HL-60/S4 treated with phorbol 12-myristate 13-acetate at 8.2 ng/mL for 4 days and 3 days (cell line): ENCODE measurements around the gene HEXIM2.
"Not testable (repeated sequence)": the region's sequence is repeated elsewhere in the genome, so short reads cannot be mapped to it uniquely, and the experiment has no call there.

Experiments used
- in situ Hi-C: fragments of 300-500 bp; cut with MboI; formaldehyde crosslinking; loops from 2 replicates; pipeline ENCODE4 v1.15.0; 2022; ENCODE audit warnings: low sequenced_read_pairs

The HEXIM2 gene, protein sequence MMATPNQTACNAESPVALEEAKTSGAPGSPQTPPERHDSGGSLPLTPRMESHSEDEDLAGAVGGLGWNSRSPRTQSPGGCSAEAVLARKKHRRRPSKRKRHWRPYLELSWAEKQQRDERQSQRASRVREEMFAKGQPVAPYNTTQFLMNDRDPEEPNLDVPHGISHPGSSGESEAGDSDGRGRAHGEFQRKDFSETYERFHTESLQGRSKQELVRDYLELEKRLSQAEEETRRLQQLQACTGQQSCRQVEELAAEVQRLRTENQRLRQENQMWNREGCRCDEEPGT

DNA sequence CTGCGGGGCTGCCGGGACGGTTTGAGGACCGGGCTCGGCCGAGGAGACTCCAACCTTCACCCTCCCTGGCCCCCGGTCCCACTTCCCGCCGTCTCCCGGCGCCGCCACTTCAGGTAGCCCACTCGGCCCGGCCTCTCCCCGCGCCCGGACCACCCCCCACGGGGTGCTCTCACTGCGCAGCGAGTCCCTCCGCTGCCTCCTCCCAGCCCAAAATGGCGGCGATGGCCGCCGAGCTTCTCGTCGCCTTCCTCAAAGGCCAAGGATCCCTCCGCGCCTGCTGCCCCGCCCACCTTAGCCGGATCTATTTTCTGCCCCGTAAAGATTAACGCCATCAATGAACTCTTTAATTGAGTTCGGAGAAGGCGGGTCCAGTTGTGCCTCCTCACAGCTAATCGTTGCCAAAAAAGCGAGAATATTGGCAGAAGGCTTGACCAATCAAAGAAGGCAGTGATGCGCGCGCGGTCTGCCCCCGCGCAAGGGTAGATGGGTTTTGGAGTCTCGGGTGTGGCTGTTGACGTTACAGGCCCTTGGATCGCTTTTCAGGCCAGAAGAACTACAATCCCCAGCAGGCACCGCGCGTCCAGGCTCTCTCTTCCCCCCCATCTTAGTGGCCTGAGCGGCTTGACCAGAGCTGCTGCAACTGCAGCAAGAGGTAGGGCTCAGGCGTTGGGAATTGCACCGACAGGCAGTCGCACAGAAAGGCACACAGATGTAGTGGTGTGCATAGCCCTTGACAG lies at the start of gene HEXIM2:
Gene HEXIM2 (plus strand): TSS at position 588 of the 737 bp plus-strand sequence. CDS start 919 bp downstream, outside the sequence.
- in situ Hi-C loops, result no loop called here

DNA sequence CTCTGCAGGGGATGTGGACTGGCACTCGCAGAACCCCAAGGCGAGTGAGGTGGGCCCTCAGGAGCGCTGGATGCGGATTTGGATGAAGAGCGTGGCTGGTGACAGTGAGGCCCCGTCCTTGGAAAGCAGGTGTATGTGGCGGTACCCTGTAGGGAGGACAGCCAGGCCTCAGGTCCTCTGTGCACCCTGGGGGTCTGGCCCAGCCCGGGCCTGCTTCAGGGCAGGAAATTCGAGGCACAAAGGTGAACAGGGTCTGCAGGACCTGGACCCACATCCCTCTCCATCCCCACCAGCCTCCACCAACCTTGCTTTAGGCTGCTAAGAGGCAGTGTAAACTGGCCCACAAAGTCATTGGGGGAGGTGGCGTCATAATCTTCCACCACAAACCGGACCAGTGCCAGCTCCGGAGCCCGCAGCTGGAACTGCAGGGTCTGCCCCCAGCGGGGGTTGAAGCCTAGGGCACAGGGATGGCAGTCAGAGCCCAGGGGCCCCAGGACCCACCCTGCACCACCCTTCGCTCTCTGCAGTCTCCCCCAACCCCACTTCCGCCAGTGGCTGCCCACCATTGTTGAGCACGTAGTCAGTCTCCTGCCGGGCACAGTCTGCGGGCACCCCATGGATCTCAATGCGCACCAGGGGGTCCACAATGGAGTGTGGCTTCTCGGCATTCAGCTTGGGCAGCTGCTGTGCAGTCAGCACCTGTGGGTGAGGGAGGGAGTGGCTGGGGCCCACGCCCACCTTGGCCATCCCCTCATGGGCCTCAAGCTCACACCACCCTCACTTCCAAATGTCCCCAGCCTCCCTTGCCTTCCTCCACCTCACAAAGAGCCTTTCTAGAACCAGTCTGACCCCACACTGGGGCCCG lies 48.9 kb upstream of the HEXIM2 start:
- in situ Hi-C loops, result no loop called here

DNA sequence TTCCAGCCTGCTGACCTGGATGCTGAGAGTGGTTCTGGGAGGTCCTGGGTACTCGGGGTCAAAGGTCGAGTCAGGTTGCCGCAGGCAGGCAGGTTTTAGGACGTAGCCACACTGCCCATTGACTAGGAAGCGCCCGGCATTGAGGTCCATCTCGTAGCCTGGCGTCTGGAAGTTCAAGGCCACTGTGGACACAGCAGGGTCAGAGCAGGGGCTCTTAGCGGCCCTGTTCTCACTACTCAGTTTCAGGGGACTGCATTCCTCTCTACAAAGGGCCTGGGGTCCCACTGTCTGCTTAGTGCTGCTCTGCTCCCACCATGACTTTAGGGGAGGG lies 48.3 kb upstream of the HEXIM2 start:
- in situ Hi-C loops, result no loop called here

DNA sequence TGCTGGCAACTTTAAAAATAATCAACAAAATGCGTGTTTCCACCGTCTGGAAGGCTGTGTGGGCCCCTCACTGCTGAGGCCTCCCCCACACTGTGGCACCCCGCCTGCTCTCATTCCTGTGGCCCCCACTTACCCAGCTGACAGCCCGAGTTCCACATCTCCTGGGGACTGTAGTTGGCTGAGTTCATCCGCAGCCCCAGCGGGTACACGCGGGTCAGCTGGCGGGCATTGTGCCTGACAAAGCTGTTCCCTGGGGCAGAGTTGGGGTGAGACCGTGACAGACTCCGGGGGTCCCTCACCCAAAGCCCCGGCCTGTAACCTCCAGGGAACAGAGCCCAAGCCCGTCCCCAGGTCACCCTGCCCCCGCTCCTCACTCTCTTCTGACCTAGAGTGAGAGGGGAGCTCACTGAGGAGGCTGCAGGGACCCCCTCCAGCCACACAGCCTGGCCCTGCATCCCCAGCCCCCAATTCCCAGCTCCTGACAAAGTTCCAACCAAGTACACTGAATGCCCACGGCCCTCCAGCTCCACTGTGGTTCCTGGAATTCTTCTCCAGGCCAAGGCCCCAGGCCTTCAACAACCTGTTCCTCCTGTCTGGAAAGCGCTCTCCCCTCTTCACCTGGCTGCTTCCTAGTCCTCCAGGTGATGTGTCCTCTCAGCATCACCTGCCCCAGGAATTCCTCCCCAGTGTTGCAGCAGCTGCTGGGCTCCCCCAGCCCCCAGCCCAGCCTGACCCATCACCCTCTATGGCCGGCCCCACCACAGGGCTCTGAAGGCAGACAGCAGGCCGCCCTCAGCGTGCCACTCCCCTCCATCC lies 47.4 kb upstream of the HEXIM2 start:
- in situ Hi-C loops, result no loop called here

DNA sequence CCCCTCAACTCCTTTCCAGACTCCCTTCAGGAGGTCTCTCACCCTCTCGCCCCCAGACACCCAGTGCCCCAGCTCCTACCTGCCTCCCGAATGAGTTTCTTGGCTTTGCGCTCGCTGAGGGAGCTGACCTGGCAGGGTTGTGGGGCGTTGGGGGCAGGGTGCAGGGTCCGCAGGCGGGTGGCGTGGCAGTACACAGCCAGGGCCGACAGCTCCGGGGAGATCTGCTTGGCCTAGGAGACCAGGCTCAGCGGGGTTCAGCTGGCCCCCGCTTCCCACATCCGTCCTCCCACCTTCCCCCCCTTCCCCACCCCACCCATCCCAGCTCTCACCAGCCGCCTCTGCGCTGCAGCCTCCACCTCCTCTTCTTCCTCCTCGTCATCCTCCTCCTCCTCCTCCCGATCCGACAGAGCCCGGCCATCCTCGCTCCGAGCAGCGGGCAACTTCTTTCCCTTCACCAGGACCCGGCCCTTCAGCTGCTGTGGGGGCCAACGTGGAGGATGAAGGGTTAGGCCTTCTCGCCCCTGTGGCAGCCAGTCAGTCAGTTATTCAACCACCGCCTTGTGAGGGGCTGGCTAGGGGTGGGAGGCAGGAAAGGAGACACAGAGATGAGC lies 46.6 kb upstream of the HEXIM2 start:
- in situ Hi-C loops, result no loop called here

DNA sequence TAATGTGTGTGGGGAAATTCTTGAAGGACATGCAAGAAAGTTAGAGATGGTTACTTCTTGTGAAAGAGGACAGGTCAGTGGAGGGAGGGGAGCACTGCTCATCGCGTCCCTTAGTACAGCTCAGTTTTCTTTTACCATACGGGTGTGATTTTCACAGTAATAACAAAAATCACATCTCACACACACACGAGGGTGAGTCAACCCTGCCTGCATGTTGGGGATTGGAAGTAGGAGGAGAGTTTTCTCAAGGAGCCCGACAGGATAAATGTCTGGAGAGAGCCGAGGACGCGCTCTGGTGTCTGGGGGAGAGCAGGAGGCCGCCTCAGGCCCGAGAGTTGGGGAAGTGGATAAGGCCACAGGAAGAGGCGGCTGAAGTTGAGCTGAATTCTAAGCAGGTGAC lies 45.8 kb upstream of the HEXIM2 start:
- in situ Hi-C loops, result no loop called here

DNA sequence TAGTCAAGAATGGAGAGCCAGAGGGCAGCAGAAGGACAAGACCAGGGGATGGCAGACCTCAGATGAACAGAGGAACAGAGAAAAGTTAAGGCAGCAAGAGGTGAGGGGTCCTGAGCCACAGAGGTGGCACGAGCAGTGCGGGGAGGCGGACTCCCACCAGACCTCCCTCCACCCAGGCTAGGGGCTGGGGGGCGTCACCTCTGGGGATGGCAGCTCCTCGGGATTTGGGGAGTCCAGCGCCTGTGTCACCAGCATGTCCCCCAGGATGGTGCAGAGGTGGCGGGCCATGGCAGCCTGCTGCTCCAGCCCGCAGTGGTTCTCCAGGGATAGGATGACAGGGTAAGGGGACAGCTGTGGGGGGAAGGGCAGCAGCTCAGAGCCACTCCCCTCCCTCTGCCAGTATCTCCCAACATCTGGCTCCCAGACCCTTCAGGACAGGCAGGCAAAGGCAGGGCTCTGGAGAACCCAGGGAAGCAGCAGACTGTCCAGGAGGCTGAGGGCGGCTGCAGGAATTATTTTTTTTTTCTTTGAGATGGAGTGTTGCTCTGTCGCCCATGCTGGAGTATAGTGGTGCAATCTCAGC lies 45.1 kb upstream of the HEXIM2 start:
- in situ Hi-C loops, result no loop called here

DNA sequence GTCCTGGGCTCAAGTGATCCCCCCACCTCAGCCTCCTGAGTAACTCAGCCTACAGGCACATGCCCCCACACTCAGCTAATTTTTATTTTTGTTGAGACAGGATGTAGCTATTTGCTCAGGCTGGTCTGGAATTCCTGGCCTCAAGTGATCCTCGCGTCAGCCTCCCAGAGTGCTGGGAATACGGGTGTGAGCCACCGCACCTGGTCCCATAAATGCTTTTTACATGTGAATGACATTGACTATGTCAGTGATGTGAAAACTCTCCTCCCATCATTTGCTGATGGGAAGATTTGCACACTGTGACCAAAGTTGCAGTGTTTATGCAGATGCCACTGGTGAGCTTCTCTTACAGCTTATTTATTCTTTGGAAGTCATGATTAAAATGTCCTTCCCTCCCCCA lies 44.3 kb upstream of the HEXIM2 start:
- in situ Hi-C loops, result no loop called here

DNA sequence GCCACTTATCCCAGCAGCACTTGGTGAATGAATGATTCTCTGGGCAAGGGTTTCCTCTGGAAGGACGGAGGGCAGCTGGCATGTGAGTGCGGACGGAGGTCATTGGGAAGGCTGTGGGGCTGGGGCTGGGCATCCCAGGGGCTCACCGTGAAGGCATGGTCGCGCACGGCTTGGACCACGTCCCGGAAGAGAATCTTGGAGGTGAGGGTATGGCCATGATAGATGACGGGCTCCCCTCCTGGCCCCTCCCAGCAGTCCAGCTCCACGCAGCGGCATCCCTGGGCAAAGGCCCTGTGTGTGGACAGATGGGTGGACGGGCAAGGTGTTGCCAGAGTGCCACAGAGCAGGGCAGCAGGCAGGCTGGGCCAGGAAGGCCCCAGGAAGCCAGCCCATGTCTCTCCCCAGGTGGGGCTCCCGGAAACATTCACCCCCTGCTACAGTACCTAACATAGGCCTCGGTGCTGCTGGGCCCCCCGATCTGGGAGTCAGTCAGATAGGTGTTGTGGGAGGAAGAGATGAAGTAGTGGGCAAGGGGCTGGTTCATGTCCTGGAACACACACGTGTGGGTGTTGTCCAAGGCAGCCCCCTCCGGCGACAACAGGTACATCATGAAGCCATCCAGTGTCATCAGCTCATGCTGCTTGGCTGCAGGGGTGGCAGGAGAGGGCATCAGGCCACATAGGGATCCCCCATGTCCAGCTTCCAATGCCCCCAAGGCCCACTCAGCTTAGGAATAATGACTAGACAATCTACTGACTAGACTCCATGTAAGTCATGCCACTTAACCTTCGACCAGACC lies 43.6 kb upstream of the HEXIM2 start:
- in situ Hi-C loops, result no loop called here

DNA sequence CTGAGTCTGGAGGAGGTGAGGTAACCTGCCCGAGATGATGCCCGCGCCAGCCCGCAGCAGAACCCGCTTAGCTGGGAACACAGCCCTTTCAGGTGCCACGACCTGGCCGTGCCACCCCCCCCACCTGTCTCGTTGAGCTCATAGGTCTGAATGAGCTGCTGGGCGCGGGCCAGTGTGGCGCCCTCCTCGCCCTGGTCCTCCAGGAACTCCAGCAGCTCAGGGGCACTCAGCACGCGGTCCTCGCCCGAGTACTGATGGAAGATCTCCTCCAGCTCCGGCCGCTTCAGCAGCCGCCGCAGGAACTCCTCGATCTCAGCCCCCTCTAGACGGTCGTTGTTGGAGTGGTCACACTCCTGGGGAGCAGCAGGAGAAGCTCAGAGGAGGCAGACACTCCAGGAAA lies 43.0 kb upstream of the HEXIM2 start:
- in situ Hi-C loops, result no loop called here

DNA sequence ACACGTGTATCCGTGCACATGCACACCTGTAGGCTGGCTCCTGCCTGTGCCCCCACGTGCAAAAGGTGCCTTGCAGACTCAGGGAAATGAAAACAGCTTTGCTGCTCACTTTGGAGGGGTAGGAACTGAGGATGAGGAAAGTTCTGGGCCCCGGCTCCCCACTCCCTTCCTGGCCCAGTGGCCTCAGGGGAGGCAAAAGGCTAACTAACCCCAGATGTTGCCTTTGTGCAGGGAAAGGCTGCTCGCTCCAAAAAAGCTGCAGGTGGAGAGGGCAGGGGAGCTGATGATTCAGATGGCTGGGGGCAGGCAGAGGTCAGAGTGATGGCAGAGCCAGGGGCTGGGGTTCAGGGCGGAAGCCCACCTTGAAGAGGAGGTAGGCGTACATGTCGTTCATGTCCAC lies 41.7 kb upstream of the HEXIM2 start:
- in situ Hi-C loops, result no loop called here

DNA sequence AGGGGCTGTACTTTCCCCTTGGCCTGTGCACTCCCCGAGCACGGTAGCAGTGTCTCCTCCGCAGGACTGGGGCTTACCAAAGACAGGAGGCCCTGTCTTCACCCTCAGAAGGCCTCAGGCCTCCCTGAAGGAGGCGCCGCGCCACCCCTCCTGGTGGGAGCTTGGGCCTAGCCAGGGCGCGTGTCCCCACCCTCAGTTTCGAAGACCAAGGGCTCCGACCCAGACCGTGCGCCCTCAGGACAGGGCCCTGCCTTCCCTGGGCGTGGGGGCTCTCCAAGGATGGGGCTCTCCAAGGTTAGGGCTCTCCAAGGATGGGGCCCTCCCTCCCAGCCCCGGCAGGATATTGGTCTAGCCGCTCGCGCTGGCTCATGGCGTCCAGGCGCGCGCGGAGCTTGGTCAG lies 41.1 kb upstream of the HEXIM2 start:
- in situ Hi-C loops, result no loop called here

DNA sequence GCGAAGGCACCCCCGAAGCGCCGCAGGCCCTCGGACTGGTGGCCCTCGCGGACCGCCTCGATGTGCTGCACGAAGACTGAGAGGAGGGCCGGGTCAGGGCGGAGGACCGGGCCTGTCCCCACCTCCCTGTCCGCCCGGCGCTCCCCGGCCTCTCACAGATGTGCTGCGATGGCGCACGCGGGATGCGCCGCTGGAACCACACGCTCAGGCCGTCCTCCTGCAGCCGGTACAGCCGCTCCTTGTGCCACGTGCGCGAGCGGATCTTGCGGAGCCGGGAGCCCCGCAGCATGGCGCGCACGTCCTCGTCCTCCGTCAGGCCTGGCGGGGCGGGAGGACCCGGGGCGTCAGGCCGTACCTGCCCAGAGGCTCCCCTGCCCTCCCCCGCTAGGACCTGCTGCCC lies 40.6 kb upstream of the HEXIM2 start:
- in situ Hi-C loops, result no loop called here

DNA sequence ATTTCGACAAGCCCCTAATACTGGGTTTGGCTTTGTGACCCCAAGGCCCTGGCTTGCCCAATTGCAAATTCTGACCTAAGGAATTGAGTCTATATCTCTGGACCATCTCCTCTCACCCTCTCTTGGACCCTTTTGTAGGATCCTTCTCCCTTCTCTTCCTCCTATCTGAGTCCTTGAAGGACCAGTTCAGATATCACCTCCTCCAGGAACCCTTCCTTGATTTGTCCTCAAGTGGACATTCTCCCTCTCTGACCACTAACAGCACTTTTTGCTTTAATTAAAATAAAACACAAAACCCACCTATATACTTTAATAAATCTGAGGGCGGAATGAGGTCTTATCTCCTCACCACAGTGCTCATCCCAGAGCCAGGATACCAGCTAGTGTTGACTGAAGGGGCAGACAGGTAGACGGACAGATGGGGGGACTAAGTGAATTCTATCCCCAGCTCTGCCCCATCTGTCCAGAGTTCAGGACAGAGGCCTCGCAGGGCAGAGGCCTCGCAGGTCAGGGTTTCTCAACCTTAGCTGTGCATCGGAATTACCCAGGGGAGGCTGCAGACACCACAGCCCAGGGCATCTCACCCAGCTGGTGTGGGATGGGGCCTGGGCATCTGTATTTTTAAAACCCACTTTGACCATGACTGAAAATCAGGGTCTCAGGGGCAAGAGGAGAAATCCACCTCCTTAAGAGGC lies 38.5 kb upstream of the HEXIM2 start:
- in situ Hi-C loops, result no loop called here

DNA sequence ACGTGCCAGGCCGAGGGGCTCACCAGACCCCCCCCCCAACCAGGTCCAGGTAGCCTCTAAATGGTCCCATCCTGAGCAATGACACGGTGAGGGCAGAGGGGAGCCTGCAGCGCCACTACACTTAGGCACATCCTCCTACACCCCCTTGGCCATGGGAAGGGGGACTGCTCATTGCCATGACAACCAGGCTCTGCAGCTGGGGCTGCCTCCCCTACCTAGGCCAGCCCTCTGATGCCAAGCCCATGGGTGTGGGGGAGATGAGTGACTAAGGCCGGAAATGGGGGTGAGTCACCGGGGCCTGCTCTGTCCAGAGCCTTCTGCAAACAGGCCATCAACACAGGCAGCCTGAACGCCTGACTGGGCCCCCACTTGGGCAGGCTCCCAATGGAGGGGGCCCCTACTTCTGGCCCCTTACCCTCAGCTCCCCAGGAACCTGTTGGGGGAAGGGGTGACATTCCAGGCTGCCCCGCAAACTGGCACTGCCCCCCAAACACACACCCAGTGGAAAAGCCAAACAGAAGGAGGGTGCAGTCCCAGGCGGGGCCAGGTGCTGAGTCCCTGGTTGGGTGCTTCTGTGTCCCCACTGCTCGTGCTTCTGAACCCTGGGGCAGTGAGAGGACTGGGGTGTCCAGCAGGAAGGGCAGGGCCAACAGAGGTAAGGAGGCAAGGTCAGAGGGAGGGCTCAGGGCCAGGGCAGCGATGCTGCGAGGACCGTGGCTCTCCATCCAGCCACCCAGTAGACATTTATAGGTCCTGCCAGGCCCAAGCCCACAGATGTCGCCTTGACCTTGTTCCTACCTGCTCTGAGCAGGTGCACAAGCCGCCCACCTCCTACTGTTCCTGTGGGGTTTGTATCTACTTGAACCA lies 37.5 kb upstream of the HEXIM2 start:
- in situ Hi-C loops, result no loop called here

DNA sequence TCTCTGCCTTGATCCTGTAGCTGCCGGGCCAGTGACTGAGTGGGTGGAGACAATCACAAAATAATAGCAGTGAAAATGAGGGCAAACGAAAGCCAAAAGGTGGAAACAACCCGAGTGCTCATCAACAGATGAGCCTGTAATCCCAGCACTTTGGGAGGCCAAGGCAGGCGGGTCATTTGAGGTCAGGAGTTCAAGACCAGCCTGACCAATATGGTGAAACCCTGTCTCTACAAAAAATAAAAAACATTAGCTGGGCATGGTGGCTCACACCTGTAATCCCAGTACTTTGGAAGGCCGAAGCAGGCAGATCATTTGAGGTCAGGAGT lies 36.9 kb upstream of the HEXIM2 start:
- in situ Hi-C loops, result not testable (repeated sequence)

DNA sequence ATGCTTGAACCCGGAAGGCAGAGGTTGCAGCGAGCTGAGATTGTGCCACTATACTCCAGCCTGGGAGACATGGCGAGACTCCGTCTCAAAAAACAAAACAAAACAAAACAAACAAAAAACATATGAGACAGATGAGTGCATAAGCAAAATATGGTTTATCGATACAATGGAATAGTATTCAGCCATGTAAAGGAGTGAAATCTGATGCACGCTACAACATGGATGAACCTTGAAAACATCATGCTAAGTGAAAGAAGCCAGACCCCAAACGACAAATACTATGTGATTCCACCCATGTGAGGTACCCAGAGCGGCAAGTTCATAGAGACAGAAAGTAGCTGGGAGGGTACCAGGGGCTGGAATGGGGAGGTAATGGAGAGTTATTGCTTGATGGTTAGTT lies 36.2 kb upstream of the HEXIM2 start:
- in situ Hi-C loops, result no loop called here

DNA sequence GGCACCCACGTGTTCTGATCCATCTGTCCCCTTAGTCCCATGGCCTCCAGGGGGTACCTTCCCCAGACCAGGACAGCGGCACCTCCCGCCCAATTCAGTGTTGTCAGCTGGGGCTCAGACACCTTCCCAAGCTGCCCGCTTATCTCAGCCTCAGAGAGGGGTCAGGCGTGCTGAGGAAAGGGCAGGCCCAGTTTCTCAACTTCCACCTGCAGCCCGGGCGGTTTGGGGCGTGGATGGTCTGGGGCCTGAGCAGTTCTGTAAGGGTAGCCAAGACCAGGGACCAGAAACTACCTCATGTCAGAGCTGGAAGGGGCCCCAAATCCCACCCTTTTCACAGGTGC lies 34.5 kb upstream of the HEXIM2 start:
- in situ Hi-C loops, result no loop called here
